PC-9 (cell line): ENCODE data around the gene ARX.

Experiments used
- EZH2 ChIP-seq: fragments of 200-600 bp; sonication (generic); IDR thresholded peaks from 2 replicates; pipeline ENCODE4 v1.8.0; 2017; ENCODE audit warnings: antibody characterized with exemption, low read depth
- TF ChIP-seq, protein P1 (sequence below): fragments of 200-600 bp; sonication (generic); conservative IDR thresholded peaks from 2 replicates; pipeline ENCODE4 v1.6.1; 2017; ENCODE audit warnings: mixed run types, antibody characterized with exemption, mild to moderate bottlenecking, moderate library complexity

DNA sequence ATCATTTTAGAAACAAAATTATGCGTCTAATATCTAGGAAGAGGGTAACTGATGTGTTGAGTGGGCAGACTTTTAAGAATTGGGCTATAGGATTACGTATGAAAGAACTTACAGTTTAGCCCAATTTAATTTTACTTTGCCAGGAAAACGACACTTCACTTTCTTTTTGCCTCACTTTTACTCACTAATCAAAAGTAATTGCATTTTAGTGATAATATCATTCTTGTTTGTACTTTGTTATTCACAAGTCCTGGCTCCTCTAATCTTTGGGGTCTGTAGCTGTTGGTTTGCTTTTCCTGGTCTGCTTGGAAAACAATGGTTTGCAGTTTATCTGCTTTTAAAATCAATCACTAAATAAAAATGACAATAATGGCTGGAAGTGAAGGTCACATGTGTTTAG is 2.9 kb upstream of the ARX start:
- TF ChIP-seq, protein P1, sequence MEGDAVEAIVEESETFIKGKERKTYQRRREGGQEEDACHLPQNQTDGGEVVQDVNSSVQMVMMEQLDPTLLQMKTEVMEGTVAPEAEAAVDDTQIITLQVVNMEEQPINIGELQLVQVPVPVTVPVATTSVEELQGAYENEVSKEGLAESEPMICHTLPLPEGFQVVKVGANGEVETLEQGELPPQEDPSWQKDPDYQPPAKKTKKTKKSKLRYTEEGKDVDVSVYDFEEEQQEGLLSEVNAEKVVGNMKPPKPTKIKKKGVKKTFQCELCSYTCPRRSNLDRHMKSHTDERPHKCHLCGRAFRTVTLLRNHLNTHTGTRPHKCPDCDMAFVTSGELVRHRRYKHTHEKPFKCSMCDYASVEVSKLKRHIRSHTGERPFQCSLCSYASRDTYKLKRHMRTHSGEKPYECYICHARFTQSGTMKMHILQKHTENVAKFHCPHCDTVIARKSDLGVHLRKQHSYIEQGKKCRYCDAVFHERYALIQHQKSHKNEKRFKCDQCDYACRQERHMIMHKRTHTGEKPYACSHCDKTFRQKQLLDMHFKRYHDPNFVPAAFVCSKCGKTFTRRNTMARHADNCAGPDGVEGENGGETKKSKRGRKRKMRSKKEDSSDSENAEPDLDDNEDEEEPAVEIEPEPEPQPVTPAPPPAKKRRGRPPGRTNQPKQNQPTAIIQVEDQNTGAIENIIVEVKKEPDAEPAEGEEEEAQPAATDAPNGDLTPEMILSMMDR = no peak
- TF ChIP-seq EZH2 = no peak
